Neural crest cell (in vitro differentiated cells): ENCODE data around the gene D2HGDH. TPM values are rescaled to one million over a fixed set of nuclear protein-coding genes. Genes with fewer than 3 reads are reported as not detected.

Experiments
- DNase-seq: peaks from one replicate; pipeline ENCODE4 v3.0.0; 2021; ENCODE audit warnings: low read depth, mixed read lengths, low spot score
- H3K27ac Mint-ChIP-seq: one replicate; pipeline ENCODE4 v1.8.0; 2021; ENCODE audit warnings: mild to moderate bottlenecking, mixed read lengths; ENCODE audit not compliant: unreplicated experiment
- H3K27me3 Mint-ChIP-seq: 2 replicates; pipeline ENCODE4 v1.8.0; 2021; ENCODE audit warnings: low read depth, mild to moderate bottlenecking, mixed read lengths
- H3K36me3 Mint-ChIP-seq: 2 replicates; pipeline ENCODE4 v1.8.0; 2021; ENCODE audit warnings: low read depth, mild to moderate bottlenecking, mixed read lengths
- H3K4me1 Mint-ChIP-seq: 2 replicates; pipeline ENCODE4 v1.8.0; 2021; ENCODE audit warnings: mixed read lengths
- H3K4me3 Mint-ChIP-seq: one replicate; pipeline ENCODE4 v1.8.0; 2021; ENCODE audit warnings: mild to moderate bottlenecking, mixed read lengths
- H3K9me3 Mint-ChIP-seq: 2 replicates; pipeline ENCODE4 v1.8.0; 2021; ENCODE audit warnings: mixed read lengths
- total RNA-seq: library from RNA; stranded (reverse); gene quantifications from 2 replicates; pipeline ENCODE4 v1.2.1, GENCODE V29; 2021
- TF ChIP-seq, protein P1 (sequence below): fragments of 200-600 bp; sonication (generic); conservative IDR thresholded peaks from 2 replicates; pipeline ENCODE4 v1.5.0; 2021; ENCODE audit warnings: antibody characterized with exemption, mild to moderate bottlenecking

D2HGDH gene
- total RNA-seq, 1 donor from 2014 or later: 17.7 TPM

DNA sequence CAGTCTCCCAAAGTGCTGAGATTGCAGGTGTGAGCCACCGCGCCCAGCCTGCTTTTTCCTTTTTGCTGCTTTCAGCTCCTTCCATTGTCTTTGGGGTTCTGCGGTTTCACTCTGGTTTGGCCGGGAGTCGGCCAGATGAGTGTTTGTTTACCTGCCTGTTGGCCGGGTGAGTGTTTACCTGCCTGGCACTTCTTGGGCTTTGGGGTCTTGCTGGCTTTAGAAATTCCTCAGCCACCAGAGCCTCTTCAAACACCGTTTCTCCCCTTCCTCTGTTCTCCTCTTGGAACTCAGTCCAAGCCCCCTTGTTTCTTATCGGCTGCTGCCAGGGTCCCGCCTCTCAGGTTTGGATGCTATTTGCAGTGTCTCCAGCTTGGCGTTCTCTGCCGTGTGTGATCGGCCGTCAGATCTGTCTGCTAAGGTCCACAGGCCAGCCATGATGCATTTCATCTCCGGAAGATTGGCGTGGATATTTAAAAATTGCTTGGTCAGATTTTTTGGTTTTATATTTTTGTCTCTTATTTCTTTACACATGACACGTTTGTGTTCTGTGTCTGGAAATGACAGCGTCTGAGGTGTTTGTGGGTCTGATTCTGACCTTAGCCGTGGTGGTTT is 28.0 kb downstream of the D2HGDH start:
- Mint-ChIP-seq H3K9me3 (peaks cover 3% of the 10 kb centered on the region), H3K27me3 (no peaks in the 10 kb centered on the region), H3K4me3 (no peak overlapping the region), H3K36me3 (peaks cover 11% of the 10 kb centered on the region), H3K4me1 (peaks cover 15% of the 10 kb centered on the region), H3K27ac (no peak overlapping the region)
- DNase-seq: no peak
- TF ChIP-seq, protein P1, sequence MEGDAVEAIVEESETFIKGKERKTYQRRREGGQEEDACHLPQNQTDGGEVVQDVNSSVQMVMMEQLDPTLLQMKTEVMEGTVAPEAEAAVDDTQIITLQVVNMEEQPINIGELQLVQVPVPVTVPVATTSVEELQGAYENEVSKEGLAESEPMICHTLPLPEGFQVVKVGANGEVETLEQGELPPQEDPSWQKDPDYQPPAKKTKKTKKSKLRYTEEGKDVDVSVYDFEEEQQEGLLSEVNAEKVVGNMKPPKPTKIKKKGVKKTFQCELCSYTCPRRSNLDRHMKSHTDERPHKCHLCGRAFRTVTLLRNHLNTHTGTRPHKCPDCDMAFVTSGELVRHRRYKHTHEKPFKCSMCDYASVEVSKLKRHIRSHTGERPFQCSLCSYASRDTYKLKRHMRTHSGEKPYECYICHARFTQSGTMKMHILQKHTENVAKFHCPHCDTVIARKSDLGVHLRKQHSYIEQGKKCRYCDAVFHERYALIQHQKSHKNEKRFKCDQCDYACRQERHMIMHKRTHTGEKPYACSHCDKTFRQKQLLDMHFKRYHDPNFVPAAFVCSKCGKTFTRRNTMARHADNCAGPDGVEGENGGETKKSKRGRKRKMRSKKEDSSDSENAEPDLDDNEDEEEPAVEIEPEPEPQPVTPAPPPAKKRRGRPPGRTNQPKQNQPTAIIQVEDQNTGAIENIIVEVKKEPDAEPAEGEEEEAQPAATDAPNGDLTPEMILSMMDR: no peak

- TF ChIP-seq, protein P1: no peak
- no peaks in the 10 kb centered on the region for H3K27me3 Mint-ChIP-seq
- no peak overlapping the region for H3K4me3 Mint-ChIP-seq
- H3K4me1 Mint-ChIP-seq: peaks cover 15% of the 10 kb centered on the region
- H3K9me3 Mint-ChIP-seq: peaks cover 3% of the 10 kb centered on the region
- no peak for DNase-seq
- H3K27ac Mint-ChIP-seq: no peak overlapping the region
- H3K36me3 Mint-ChIP-seq: peaks cover 11% of the 10 kb centered on the region
These were observed 28.5 kb downstream of the D2HGDH start for GRCh38 chr2:241762933-241763369.

- H3K4me3 Mint-ChIP-seq: no peak overlapping the region
- no peak overlapping the region for H3K27ac Mint-ChIP-seq
- no peaks in the 10 kb centered on the region for H3K27me3 Mint-ChIP-seq
- peaks cover 11% of the 10 kb centered on the region for H3K36me3 Mint-ChIP-seq
- H3K4me1 Mint-ChIP-seq: peaks cover 15% of the 10 kb centered on the region
- no peak for DNase-seq
- H3K9me3 Mint-ChIP-seq: peaks cover 3% of the 10 kb centered on the region
- TF ChIP-seq, protein P1: no peak
These were observed 29.3 kb downstream of the D2HGDH start for GRCh38 chr2:241763551-241764274.

DNA sequence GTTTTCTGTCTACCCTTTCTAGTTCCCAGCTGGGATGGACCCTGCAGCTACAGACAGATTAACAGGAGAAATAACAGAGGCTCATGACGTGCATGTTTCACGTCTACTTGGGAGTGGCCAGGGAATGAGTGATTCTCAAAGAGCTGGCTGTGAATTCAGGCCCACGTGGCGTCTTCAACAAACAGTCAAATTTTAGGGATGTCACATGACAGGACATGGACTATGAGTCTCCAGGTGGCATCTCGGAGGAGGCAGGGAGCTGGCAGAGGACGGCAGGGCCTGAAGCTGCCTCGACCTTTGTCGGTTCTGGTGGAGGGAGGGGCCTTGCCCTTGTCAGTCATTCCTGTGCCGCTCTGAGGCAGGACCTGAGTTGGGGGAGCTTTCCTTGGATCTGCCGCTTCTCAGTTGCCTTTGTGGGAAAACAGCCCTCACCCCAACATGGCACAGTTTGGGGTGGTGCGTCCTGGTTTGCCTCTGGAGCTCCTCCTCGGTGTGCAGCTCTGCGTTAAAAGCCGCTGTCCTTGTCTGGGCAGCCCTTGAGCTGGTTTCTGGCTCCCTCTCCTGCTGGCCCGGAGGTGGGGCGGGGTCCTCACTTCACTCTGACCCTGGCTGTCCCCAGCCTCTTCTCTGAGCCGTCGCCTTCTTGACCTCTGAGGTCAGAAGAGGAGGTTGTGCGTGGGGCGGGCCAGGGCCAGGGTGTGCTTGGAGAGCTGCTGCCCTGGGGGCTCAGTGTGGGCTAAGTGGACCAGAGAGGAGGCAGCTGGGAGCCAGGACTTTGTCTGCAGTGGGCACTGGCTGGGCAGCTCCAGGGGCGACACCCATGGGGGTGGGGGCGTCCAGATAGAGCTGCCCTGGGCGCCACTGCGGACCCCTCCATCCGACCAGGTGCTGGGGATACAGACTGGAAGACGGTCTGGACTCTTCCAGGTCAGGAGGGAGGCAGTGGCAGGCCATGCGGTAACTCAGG is 30.1 kb downstream of the D2HGDH start:
- Mint-ChIP-seq H3K9me3 (peaks cover 3% of the 10 kb centered on the region), H3K36me3 (peaks cover 8% of the 10 kb centered on the region), H3K4me1 (peaks cover 15% of the 10 kb centered on the region), H3K4me3 (peak overlapping the region; percentile 54), H3K27me3 (no peaks in the 10 kb centered on the region), H3K27ac (peak overlapping the region; percentile 57)
- TF ChIP-seq, protein P1: no peak
- DNase-seq: no peak

DNA sequence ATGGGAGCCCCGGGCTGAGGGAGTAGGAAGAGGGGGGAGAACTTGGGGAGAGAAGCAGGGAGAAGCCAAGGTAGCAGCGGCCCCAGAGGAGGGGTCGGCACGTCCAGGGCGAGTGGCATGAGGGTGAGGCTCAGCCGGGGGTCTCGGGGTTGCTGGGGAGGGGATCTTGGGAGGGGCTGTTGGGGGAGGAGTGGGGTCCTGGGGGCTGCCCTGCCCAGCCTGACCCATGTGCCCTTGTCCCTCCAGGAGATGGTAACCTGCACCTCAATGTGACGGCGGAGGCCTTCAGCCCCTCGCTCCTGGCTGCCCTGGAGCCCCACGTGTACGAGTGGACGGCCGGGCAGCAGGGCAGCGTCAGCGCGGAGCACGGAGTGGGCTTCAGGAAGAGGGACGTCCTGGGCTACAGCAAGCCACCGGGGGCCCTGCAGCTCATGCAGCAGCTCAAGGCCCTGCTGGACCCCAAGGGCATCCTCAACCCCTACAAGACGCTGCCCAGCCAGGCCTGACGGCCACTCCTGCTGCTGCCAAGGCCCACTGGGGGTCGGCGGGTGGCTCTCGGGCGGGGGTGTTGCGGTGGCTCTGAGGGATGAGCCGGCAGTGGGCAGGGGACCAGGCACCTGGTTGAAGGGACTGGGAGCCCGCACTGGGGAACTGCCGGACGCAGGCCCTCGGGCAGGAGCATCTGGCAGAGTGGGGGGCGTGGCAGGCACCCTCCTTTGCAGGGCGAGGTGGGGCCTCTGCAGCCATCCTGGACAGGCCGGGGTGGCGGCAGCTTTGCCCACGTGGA is 33.2 kb downstream of the D2HGDH start:
- Mint-ChIP-seq H3K4me1 (peaks cover 21% of the 10 kb centered on the region), H3K36me3 (no peaks in the 10 kb centered on the region), H3K9me3 (no peaks in the 10 kb centered on the region), H3K27ac (no peak overlapping the region), H3K4me3 (no peak overlapping the region), H3K27me3 (no peaks in the 10 kb centered on the region)
- DNase-seq: no peak
- TF ChIP-seq, protein P1: no peak
